ENCODE results near the gene RNLS. TPM values are rescaled to one million over a fixed set of nuclear protein-coding genes. Genes with fewer than 3 reads are reported as not detected.

Gene RNLS
- total and polyA plus RNA-seq, 4 donors: 5.8 to 11.6 (median 7.9) TPM

GRCh38 chr10:88273567-88273966 lies 309.6 kb downstream of the RNLS start:
- Histone ChIP-seq H3K27ac (ENCODE audit: low read depth in 1 of 2, low read length in 1 of 2) (no peak overlapping the region), H3K36me3 (ENCODE audit: control insufficient read depth in 4 of 4, insufficient read depth in 4 of 4, low read length in 4 of 4) (no peaks in the 10 kb centered on the region), H3K4me1 (ENCODE audit: control insufficient read depth in 5 of 5, insufficient read depth in 5 of 5, low read length in 5 of 5) (peaks cover 0 to 17% (median 4%) of the 10 kb centered on the region in 5 donors), H3K9ac (ENCODE audit: insufficient read depth in 1 of 2, low read length in 2 of 2) (no peak overlapping the region), H3K9me3 (ENCODE audit: control insufficient read depth in 4 of 4, insufficient read depth in 3 of 4, low read length in 3 of 4) (no peaks in the 10 kb centered on the region), H3K27me3 (ENCODE audit: control insufficient read depth in 3 of 3, insufficient read depth in 3 of 3, low read length in 2 of 3) (no peaks in the 10 kb centered on the region), H3K4me3 (no peak overlapping the region)
- ATAC-seq (ENCODE audit: insufficient read depth, low FRiP score): no peak
- WGBS, 2 donors: 57 to 80% methylated on average over 4 of the region's 4 CpGs
- TF ChIP-seq CTCF (IDR thresholded peaks at IDR 0.05; ENCODE audit: control extremely low read depth, extremely low read depth): no peak
- peak in 1 of 3 donors; percentile 32 for DNase-seq

- Histone ChIP-seq H3K27ac (ENCODE audit: low read depth in 1 of 2, low read length in 1 of 2) (no peak overlapping the region), H3K4me3 (no peak overlapping the region), H3K36me3 (ENCODE audit: control insufficient read depth in 4 of 4, insufficient read depth in 4 of 4, low read length in 4 of 4) (no peaks in the 10 kb centered on the region), H3K9ac (ENCODE audit: insufficient read depth in 1 of 2, low read length in 2 of 2) (no peak overlapping the region), H3K4me1 (ENCODE audit: control insufficient read depth in 5 of 5, insufficient read depth in 5 of 5, low read length in 5 of 5) (peaks cover 0 to 17% (median 4%) of the 10 kb centered on the region in 5 donors), H3K9me3 (ENCODE audit: control insufficient read depth in 4 of 4, insufficient read depth in 3 of 4, low read length in 3 of 4) (no peaks in the 10 kb centered on the region), H3K27me3 (ENCODE audit: control insufficient read depth in 3 of 3, insufficient read depth in 3 of 3, low read length in 2 of 3) (no peaks in the 10 kb centered on the region)
- WGBS, 2 donors: 69 to 79% methylated on average over 5 of the region's 5 CpGs
- no peak for TF ChIP-seq CTCF (IDR thresholded peaks at IDR 0.05; ENCODE audit: control extremely low read depth, extremely low read depth)
- ATAC-seq (ENCODE audit: insufficient read depth, low FRiP score) (no peak), DNase-seq (no peak)
These were observed 311.2 kb downstream of the RNLS start for GRCh38 chr10:88271761-88272543.

- Histone ChIP-seq H3K4me3 (no peak overlapping the region), H3K27ac (ENCODE audit: low read depth in 1 of 2, low read length in 1 of 2) (peak overlapping the region in 1 of 2 donors; percentile 3)
- no peak for TF ChIP-seq CTCF (IDR thresholded peaks at IDR 0.05; ENCODE audit: control extremely low read depth, extremely low read depth)
These were observed 312.0 kb downstream of the RNLS start for GRCh38 chr10:88270871-88271713.

More at GRCh38 chr10:88270871-88271713, 312.0 kb downstream of the RNLS start:
- DNase-seq: peak; percentile 21 to 39 (median 23)
- H3K9ac ChIP-seq (ENCODE audit: insufficient read depth in 1 of 2, low read length in 2 of 2): no peak overlapping the region
- H3K36me3 ChIP-seq (ENCODE audit: control insufficient read depth in 4 of 4, insufficient read depth in 4 of 4, low read length in 4 of 4): no peaks in the 10 kb centered on the region
- peak; percentile 35 for ATAC-seq (ENCODE audit: insufficient read depth, low FRiP score)
- H3K4me1 ChIP-seq (ENCODE audit: control insufficient read depth in 5 of 5, insufficient read depth in 5 of 5, low read length in 5 of 5): peaks cover 0 to 17% (median 4%) of the 10 kb centered on the region in 5 donors
- WGBS, 2 donors: 57 to 68% methylated on average over 6 of the region's 6 CpGs
- no peaks in the 10 kb centered on the region for H3K27me3 ChIP-seq (ENCODE audit: control insufficient read depth in 3 of 3, insufficient read depth in 3 of 3, low read length in 2 of 3)
- no peaks in the 10 kb centered on the region for H3K9me3 ChIP-seq (ENCODE audit: control insufficient read depth in 4 of 4, insufficient read depth in 3 of 4, low read length in 3 of 4)

Measured in lung (tissue), 12 donors.